ENCODE measurements around the gene ACVR1.

ACVR1 gene

DNA sequence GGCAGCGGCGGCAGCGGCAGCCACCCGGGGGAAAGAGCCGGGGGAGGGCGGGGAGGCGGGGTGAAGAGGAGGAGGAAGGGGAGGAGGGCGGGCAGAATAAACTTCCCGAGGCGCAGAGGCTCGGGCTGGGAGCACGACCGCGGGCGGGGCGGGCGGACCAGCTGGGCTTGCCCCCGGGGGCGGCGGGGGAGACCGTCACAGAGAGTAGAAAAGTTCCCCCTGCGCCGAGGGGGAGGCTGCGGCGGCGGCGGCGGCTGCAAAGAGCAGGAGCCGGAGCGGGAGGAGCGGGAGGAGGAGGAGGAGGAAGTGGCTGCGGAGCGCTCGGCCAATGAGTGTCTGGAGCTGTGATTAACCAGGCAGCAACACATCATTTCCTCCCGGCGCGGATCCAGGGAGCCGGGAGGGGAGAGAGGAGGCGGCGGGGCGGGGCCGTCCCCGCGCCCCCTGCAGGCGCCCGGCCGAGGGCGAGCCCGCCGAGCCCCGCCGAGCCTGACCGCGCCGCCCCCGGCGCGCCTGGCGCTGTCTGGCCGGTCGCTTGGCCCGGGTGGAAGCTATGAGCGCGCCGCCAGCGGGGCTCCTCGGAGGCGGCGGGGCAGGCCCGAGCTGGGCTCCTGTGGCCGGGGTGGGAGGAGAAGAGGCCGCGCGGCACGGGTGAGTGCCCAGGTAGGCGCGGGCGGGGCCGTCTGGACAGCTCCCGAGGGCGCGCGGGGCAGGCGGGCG is at the start of gene ACVR1:
ACVR1 (minus strand) TSS at position 265 of the 720 bp plus-strand sequence. CDS start 76,837 bp downstream, outside the sequence.
- DNase-seq = peak; percentile 99

DNA sequence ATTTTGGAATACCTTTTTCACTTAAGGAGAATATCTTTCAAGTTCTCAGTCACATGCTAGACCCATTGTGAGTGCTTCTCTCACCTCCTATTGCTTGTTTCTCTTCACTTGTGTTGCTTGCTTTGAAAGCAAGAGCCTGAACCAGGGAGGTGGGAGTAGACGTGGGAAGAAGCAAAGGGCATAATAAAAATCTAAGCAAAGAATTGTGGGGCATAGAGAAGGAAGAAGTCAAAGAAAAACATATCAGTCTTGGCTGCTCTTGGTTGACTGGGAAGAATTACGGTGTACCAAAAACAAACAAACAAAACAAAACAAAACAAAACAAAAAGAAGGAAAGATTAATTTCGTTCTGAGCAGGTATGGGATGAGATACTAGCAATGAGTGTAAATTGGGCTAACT is 48.9 kb upstream of the ACVR1 start:
- DNase-seq = no peak

DNA sequence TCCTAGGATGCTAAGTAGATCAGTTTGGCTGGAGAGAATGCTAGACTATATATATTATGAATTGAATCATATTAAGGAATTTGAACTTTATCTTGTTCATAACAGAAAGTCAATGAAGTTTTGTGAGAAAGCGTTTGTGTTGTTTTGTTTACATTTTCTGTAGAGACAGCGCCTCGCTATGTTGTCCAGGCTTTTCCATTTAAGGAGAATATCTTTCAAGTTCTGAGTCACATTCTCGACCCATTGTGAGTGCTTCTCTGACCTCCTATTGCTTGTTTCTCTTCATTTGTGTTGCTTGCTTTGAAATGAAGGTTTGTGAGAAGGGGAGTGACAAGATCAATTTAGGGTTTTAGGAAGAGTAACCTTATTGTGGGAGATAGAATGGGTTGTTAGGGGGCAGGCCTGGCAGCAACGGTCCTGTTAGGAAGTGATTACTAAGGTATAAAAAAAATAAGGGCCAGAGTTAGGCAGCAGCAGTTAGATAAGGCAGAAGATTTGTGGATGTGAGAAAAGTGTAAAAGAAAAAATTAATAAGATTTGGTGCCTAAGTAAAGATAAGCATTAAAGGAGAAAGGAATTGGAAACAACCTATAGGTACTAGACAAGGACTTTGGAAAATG is 47.6 kb upstream of the ACVR1 start:
- no peak for DNase-seq

DNA sequence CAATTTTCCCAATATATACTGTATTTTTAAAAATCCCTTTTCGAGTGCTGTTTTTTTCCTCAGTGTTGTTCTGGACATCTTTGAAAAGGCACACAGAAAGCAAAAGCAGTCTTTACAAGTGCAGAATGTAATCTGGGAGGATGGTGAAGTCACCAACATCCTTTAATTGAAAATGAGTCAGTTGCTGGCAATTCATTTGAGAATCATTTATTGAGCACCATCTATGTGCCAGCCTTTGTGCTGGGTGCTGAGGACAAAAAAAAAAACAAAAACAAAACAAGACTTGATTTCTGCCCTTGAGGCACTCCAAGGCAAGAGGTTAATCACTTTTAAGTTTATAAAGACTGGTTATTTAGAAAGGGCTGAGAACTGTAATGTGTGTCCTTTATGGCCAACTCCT is 46.7 kb upstream of the ACVR1 start:
- no peak for DNase-seq

DNA sequence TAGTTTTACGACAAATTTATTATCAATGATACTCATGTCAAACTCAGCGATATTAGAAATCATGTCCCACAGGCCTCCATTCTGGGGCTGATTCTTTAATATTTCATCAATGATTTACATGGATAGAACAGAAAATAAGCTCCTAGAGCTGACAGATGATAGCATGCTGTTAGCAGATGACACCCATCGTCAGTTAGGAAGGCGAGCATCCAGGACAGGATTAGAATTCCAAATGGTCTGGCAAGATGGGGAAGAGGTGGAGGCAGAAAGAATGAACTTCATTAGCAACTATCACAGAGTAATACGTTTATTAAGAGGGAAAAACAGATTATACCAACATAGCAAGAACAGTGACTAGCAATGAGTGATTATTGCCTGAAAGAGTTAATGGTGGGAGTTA is 46.2 kb upstream of the ACVR1 start:
- DNase-seq = no peak

DNA sequence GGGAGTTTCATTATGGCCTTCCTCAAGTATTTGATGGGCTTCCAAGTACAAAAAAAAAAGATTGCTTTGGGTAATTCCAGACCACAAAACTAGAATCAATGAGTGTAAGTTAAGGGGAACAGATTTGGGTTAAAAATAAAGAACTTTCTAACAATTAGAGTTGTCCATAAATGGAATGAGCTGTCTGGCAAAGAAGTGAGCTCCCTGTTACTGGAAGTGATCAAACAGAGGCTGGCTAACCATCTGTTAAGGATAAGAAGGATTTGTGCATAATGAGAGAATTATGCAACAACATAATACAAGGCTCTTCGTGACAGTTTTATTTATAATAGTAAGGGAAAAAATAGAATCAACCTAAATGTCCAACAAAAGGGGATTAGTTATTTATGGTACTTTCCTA is 44.6 kb upstream of the ACVR1 start:
- DNase-seq = no peak

DNA sequence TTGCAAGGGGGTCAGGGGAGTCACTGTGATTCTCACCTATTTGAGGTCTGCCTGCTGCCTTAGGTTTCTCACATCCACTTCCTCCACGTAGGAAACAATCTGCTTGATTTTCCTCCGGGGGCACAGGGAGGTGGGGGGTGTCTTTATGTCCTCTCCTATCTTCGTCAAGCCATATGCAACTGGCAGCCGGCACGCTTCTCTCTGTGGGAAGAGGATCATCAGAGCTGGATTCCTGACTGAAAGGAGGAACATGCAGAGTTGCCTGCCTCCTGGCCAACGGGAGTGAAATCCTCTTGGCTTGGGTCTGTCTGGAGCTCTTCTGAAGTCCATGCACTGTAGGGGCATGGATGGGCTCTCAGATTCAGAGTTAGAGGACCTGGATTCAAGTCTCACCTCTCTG is 43.1 kb upstream of the ACVR1 start:
- no peak for DNase-seq

DNA sequence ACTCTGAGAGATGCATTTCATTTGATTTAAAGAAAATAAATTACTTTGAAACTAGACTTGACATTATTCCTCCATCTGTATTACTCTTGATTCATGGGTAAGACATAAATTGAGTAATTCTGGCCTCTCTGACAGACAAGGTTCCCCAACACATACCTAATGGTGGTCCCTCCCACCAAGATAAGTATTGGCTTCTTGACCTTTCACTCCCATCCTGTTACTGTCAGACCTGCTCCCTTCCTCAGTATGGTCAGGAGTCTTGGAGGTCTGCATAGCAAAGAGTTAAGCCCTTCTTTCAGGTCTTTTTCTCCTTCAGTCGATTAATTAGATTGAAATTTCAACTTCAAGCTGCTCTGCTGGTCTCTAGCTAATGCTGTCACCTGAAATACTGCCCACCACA is 42.2 kb upstream of the ACVR1 start:
- DNase-seq = no peak

DNA sequence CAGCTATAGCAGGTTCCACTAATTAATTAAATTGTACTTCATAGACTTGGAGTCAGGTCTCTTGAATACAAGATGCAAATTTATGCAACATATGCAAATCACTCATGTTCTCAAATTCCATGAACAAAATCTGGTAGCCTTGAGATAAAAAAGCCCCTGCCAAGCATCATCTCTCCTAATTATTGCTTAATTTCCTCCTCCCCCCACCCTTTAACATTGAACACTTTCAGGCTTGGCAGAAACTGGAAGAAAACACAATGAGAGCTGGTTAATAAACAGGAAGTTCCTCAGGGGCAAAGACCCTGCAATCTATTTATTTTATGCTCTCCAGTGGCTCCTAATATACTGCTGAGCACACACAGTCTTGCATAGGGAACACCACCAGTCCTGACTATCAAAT is 35.6 kb upstream of the ACVR1 start:
- DNase-seq = no peak

DNA sequence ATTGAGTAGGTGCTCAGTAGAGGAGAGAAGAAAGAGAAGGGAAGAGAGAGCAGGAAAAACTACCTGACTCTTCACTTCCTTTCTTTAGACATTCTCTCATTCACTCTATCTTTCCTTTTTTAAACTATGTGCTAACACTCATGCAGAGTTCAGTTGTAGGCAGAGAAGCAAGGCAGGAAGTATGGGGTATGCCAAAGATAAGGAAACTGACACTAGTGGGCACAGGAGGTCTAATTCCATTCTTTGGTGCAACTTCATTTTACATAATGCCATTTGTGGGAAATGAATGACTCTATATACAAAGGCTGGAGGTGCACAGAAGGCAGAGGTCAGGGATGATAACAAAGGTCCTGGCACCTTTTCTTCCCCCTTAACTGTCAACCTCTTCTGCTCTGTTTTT is 35.1 kb upstream of the ACVR1 start:
- no peak for DNase-seq

DNA sequence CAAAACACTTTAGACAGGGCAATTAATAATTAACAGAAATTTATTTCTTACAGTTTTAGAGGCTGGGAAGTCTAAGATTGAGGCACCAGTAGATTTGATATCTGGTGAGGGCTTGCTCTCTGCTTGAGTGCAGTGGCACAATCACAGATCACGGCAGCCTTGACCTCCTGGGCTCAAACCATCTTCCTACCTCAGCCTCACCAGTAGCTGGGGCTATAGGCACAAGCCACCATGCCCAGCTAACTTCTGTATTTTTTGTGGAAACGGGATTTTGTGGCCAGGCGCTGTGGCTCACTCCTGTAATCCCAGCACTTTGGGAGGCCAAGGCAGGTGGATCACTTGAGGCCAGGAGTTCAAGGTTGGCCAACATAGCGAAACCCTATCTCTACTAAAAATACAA is 29.0 kb upstream of the ACVR1 start:
- no peak for DNase-seq

DNA sequence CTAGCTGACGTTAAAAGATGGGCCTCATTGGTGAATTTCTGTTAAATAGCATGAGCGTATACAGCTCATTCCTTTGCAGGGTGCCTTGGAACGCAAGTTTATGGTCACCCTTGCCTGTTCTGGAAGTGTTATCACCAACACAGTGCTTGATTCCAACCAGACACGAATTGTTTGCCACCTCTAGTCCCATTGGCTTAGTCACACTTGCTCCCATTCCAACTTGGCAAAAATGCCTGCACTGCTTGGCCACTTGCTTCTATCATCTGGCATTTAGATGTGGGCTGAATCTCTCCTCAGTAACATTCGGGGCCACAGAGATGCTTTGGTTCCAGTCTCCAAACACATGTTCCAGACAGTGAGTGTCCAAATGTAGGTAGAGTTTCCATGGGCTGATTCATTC is 27.5 kb upstream of the ACVR1 start:
- DNase-seq = no peak

DNA sequence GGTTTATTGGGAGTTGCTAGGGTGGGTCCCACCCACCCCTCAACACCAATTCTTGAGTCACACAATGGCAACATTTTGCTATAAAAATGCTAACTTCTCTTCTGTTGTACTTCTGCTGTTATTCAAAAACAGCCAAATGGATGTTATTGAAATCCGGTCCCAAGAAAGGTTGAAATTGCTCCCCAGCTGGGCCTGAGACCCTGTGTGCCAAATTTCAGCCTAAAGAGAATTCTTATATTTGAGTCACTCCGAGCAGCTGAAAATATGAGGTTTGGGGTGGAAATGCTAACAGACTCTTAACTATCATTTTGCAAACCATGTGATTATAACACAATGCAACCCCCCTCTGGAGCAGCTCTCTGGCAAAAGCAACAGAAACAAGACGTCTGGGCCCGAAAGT is 27.0 kb upstream of the ACVR1 start:
- no peak for DNase-seq

DNA sequence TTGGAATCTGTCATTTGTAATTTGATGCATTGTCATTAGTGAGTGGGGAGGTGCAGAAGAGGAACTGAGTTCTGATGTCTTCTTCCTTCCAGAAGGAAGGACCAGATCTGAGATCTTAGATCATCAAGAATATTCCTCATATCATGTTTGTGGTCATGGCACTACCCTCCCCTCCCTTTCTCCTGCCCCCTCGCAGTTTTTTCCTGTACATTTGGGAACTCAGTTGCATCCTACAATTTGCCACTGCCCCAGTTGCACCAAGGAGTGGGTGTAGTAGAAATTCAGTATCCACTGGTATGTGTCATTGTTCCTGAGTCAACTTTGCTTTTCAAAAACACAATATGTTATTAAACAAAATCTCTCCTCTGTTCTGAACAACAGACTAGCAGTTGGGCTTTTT is 26.6 kb upstream of the ACVR1 start:
- no peak for DNase-seq

DNA sequence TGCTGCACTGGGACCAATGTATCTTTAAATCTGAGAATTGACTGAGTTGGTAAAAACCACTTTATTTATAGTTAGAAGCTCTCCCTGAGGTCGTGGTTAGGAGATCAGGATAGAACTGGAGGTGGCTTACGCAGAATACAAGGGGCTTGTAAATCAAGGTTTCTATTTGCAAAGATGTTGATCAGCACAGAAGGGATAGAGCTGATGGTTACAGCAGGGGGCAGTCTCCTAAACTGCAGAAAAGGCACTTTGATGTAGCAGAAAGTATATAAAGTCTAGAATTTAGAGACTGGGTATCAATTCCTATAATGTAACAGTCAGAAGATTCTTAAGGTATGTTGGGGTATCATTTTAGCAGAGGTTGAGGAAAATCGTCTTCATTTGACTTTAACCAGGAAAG is 25.2 kb upstream of the ACVR1 start:
- no peak for DNase-seq

DNA sequence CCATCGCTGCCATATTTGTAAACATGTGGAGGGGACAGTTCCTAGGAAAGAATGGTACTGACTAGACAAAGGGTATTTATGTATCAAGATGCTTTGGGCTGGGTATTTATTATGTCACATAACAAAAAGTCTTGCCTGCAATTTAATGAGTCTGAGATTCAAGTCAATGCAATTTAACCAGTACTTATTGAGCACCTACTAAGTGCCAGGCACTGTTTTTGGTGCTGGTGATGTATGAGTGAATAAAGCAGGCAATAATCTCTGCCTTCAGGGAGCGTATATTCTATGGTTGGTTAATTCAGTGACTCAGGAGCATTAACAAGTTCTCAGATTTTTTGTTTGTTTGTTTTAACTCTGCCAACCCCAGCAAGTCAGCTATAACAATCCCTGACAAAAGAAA is 24.6 kb upstream of the ACVR1 start:
- DNase-seq = no peak

DNA sequence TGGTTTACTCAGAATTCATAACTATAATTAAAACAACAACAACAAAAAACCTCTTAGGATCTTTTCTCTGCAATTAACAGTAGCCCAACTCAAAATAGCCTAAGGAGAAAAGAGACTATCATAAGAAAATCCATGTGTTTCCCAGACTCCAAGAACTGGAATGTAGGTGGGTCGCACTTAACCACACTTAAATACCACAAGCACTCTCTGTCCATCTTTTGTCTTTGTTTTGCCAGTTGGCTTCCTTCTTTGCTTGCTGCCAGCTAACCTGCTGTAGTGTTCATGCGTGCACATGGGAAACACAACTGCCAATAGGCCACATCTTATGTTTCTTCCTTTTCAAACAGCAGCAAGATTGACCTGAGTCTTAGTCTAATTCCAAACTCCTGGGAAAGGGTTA is 24.1 kb upstream of the ACVR1 start:
- DNase-seq = no peak

DNA sequence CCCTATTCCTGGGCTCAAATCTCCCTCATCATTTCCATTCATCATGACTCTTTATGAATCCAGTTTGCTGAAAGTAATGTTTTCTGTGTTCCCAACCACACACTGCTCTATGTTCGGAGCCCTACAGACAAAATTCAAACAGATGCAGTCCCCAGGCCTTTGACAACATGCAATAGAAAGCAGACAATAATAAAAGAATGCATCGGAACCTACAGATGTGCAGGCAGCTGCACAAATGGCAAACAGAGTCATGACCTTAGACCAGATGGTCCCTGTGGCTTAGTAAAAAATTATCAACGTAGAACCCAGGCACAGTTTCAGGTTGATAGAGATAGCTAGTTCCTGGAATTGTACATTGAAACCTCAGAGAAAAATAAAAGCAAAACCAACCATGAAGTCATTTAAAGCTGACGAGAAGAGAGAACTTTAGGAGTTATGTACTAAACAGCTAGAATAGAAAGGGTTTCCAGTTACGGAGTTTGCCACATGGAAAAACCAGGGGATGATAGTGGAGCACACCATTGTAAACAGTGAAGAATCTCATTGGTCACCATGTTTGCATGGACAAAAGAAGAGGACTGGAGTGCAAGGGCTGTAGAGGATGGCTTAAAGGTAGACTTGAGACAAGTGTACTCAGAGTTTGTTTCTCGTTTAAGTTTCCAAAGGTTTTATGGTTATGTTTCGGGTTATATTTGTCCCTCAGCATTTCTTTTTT is 23.2 kb upstream of the ACVR1 start:
- DNase-seq = no peak

DNA sequence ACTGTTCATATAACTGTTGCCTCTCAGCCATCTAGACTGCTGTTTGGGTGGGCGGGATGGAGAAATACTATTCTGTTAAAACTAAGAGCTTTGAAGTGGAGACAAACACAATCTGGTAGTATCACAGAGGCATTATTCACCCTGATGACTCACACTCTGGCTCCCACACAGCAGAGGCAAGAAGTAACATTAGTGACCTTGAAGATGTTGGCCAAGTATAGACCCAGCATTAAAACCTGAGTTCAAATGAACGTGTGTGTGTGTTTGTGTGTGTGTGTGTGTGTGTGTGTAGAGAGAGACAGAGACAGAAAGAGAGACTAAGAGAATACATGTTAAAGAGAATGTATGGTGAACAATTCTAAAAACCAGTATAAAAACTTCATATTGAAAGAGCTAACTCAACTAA is 22.5 kb upstream of the ACVR1 start:
- peak; percentile 88 for DNase-seq

DNA sequence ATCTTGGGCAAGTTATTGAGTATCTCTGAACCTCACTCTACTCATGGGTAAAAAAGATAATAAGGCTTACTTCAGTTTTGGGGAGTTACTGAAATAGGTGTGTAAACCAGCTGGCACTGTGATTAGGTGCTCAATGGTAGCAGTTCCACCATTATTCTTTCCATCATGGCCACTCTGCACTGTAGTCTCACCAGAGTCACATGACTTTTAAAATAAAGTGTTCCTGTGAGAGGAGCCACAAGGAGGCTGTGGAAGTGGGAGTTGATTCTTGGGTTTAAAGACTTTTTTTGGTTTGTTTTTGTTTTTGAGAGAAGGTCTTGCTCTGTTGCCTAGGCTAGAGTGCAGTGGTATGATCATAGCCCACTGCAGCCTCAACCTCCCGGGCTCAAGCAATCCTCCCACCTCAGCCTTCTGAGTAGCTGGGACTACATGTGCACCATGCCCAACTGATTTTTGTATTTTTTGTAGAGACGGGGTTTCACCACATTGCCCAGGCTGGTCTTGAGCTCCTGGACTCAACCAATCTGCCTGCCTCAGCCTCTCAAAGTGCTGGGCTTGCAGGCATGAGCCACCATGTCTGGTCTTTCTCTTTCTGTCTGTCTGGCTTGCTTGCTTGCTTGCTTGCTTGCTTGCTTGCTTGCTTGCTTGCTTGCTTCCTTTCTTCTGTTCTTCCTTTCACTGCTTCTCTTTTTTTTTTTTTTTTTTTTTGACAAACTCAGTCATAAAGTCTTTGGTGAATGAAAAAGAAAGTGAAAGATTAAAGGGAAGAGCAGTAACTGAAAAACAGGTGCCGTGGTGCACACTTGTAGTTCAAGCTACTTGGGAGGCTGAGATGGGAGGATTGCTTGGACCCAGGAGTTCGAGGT is 21.2 kb upstream of the ACVR1 start:
- DNase-seq = no peak

DNA sequence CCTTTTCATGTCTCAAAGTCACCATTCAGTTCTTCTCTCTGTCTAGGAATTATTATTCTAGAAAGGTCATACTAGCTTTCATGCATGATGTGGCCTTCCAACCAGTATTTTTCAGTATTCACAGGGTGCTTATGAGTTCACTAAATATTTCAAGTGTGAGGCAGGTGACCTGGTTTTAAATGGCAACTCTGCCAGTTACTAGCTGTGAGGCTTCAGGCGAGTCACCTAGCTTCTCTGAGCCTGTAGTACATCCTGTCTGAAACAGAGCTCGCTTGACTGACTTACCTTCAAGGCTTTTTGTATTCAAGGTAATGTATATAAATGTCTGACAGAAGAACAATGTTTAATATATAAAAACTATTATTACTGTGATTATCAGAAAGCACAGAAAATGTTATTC is 19.4 kb upstream of the ACVR1 start:
- peak; percentile 64 for DNase-seq

DNA sequence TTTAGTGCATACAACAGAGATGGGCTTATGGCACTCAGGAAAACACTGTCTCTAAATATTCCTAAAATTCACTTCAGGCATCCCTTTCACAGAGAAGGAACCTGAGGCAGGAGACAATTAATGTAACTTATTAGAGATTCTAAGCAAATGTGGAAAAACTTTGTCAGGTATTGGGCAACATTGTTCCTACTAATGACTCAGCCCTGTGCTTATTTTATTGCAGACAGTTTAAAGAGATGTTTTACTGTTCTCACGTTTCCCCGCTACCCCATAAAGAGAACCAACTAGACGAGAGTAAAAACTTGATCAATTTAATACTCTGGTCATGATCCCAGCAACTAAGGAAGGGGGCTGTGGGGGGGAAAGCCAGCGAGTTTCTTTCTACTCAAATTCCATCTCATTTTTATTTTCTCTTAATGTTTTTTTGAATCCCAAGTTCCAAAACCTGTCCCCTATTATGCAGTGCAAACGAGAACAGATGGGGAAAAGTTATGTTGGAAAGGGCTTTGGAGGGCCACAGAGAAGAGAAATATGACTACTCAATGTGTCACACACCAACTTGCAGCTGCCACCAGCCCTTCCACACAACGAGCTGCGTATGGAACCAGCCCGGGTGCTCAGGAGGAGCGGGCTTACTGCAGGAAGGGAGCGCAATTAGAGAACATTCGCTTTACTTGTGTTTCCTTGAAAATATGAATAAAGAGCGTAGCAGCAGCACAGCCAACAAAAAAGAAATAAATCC is 18.7 kb upstream of the ACVR1 start:
- peak; percentile 74 for DNase-seq

DNA sequence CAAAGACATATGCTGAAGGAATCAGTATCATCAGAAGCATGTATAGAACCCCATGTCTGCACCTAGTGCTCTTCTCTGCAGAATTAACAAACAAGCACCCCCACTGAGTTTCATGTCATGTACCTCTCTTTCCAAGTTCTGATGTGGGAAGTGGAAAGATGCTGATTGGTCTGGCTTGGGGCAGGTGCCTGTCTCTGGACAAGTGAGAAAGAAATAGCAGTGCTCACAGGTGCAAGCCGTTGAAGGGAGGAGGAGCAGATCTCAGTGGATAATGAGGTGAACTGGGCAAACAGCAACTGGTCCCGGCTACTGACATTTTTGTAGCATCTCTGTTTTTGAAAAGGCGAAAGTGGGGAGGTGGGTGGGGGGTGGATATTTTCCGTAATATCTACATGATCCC is 17.5 kb upstream of the ACVR1 start:
- no peak for DNase-seq

Measured in fibroblast of skin of right biceps (primary cell).